ACC112 (cell line): Measurements from ENCODE around the gene C6orf132.

Experiments
- H2AFZ ChIP-seq: fragments of 200-600 bp; sonication (generic); one replicate; pipeline ENCODE4 v1.6.0; 2017; ENCODE audit warnings: antibody characterized with exemption, low read length; ENCODE audit not compliant: unreplicated experiment
- H3K27ac ChIP-seq: fragments of 200-600 bp; sonication (generic); 2 replicates; pipeline ENCODE4 v1.5.1; 2014; ENCODE audit warnings: low read depth, mild to moderate bottlenecking, antibody characterized with exemption, low read length, moderate library complexity
- H3K27me3 ChIP-seq: fragments of 200-600 bp; sonication (generic); 2 replicates; pipeline ENCODE4 v1.6.1; 2014; ENCODE audit warnings: mild to moderate bottlenecking, antibody characterized with exemption, low read length, moderate library complexity, mixed read lengths; ENCODE audit not compliant: insufficient read depth
- H3K36me3 ChIP-seq: fragments of 200-600 bp; sonication (generic); 2 replicates; pipeline ENCODE4 v1.6.1; 2016; ENCODE audit warnings: mild to moderate bottlenecking, antibody characterized with exemption, low read length, moderate library complexity, mixed read lengths; ENCODE audit not compliant: insufficient read depth
- H3K4me1 ChIP-seq: fragments of 200-600 bp; sonication (generic); one replicate; pipeline ENCODE4 v1.6.1; 2016; ENCODE audit warnings: low read length, mixed read lengths; ENCODE audit not compliant: insufficient read depth, unreplicated experiment, control insufficient read depth
- H3K4me3 ChIP-seq: fragments of 200-600 bp; sonication (generic); 2 replicates; pipeline ENCODE4 v1.5.1; 2014; ENCODE audit warnings: mild to moderate bottlenecking, low read depth, low read length
- H3K79me2 ChIP-seq: fragments of 200-600 bp; sonication (generic); one replicate; pipeline ENCODE4 v1.6.0; 2016; ENCODE audit warnings: low read length; ENCODE audit not compliant: control insufficient read depth, unreplicated experiment, insufficient read depth

The C6orf132 gene

GRCh38 chr6:42147138-42147562 lies 4.7 kb upstream of the C6orf132 start:
- no peaks in the 10 kb centered on the region for H3K36me3 ChIP-seq
- H3K27ac ChIP-seq, result no peak overlapping the region
- H2AFZ ChIP-seq, result no peak overlapping the region

DNA sequence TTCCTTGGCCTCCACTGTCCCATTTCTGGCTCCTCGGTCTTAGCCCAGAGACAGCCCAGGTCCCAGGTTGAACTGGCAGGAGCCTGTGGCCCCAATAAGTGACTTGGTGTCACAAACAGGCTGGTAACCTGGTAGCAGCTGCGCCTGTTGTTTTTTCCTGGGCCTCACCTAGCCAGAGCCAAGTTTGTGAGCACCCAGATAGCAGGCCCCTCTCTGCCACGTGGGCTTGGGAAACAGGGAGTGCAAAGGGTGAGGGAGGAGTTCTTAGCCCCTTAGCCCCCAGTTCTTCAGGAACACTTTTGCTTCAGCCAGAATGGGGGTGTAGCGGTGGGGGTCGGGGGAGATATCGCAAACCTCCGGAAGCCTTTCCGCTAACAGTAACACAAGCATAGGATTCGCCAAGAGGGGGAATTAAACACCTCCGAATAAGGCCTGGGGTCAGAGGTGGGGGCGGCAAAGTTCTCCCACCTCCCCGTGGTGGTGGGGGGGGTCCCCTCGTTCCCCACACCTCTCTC lies 760 bp downstream of the C6orf132 start:
- no peaks in the 10 kb centered on the region for H3K36me3 ChIP-seq
- peak overlapping the region; percentile 95 for H3K27ac ChIP-seq
- H3K79me2 ChIP-seq, result peaks cover 33% of the 10 kb centered on the region
- peaks cover 48% of the 10 kb centered on the region for H3K4me1 ChIP-seq
- peak overlapping the region; percentile 89 for H3K4me3 ChIP-seq
- H3K27me3 ChIP-seq, result no peaks in the 10 kb centered on the region
- H2AFZ ChIP-seq, result no peak overlapping the region

More at GRCh38 chr6:42147138-42147562, 4.7 kb upstream of the C6orf132 start:
- H3K4me3 ChIP-seq, result no peak overlapping the region
- H3K27me3 ChIP-seq, result no peaks in the 10 kb centered on the region
- H3K4me1 ChIP-seq, result peaks cover 7% of the 10 kb centered on the region
- H3K79me2 ChIP-seq, result no peaks in the 10 kb centered on the region

DNA sequence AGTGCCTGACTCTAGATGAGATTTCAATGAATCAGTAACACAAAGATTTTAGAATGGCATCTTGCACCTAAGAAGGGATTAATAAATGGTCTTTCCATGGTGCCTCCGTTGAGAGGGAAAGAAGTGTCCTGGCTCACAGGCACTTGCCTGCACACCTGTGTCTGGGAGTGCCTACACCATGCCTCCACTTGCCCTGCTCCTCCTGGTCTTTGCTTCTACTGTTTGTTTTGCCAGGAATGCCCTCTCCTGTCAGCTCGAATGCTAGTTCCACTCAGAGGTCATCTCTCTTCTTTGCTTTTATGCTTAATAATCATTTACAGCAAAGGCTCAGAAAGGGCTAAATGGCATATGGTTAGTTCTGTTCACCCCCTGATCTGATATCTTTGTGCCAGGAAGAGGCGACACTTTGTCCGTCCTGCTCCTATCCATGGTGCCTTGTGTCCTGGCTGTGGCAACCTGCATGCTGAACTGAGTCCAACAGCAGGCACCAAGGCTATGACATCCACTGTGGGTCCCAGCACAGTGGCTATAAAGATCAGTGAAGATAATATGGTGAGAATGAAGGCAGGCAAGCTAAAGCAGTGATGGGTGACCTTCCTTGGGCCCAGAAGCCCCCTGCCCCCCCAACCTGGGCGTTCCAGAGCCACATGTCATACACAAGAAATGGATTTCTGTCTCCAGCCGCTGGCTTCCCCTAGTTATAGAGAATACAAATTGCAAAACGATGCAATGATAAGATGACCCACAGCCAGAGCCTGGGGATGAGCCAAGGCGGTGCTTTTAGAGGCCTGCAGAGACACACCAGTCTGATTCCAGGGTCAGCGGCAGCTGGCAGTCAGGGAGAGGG lies 1.4 kb downstream of the C6orf132 start:
- H3K4me1 ChIP-seq, result peaks cover 55% of the 10 kb centered on the region
- H3K79me2 ChIP-seq, result peaks cover 39% of the 10 kb centered on the region

GRCh38 chr6:42140032-42140431 lies 2.4 kb downstream of the C6orf132 start:
- Histone ChIP-seq H3K27me3 (no peaks in the 10 kb centered on the region), H2AFZ (no peak overlapping the region), H3K4me3 (peak overlapping the region; percentile 89; the same call in 1 of the 2 replicates), H3K27ac (peak overlapping the region; percentile 18; the same call in 1 of the 2 replicates), H3K4me1 (peaks cover 55% of the 10 kb centered on the region), H3K36me3 (no peaks in the 10 kb centered on the region), H3K79me2 (peaks cover 41% of the 10 kb centered on the region)

More for the DNA sequence above, 1.4 kb downstream of the C6orf132 start:
- Histone ChIP-seq H3K4me3 (peak overlapping the region; percentile 89), H2AFZ (no peak overlapping the region), H3K27ac (peak overlapping the region; percentile 95), H3K27me3 (no peaks in the 10 kb centered on the region), H3K36me3 (no peaks in the 10 kb centered on the region)

GRCh38 chr6:42138630-42139619 lies 3.5 kb downstream of the C6orf132 start:
- Histone ChIP-seq H3K27ac (no peak overlapping the region; the same call in 1 of the 2 replicates), H3K4me3 (no peak overlapping the region), H3K79me2 (peaks cover 44% of the 10 kb centered on the region), H3K4me1 (peaks cover 55% of the 10 kb centered on the region), H3K27me3 (no peaks in the 10 kb centered on the region), H3K36me3 (no peaks in the 10 kb centered on the region), H2AFZ (no peak overlapping the region)

- Histone ChIP-seq H3K36me3 (no peaks in the 10 kb centered on the region), H3K79me2 (peaks cover 44% of the 10 kb centered on the region), H3K4me1 (peaks cover 49% of the 10 kb centered on the region), H3K4me3 (no peak overlapping the region), H3K27me3 (no peaks in the 10 kb centered on the region), H3K27ac (no peak overlapping the region), H2AFZ (no peak overlapping the region)
Observed at GRCh38 chr6:42138190-42138589, 4.2 kb downstream of the C6orf132 start.

DNA sequence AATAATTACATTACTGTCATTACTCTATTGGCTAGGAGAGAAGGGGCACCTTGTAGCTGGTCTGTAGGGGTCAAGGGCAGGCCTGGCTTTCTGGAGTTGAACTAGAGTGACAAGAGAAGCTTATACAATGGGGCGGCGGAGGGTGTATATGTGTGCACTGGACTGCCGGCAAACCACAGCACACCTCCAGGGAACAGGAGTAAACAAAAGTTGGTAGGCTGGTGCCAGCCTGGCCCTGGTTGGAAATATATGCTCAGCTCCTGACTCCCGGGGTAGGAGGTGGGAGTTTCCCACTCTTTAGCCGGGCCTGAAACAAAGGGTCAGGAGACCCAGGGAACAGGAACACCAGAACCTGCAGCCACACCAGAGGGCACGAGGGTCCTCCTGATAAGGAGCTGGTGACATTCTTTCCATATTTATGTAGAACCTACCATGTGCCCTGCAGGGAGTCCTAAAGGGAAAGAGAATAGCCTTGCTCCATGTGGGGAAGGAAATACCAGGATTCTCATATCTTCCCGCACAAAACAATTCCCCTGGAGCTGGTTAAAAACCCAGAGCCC lies 5.1 kb downstream of the C6orf132 start:
- peak overlapping the region; percentile 23; the same call in 1 of the 2 replicates for H3K4me3 ChIP-seq
- no peaks in the 10 kb centered on the region for H3K36me3 ChIP-seq
- peaks cover 48% of the 10 kb centered on the region for H3K4me1 ChIP-seq
- H2AFZ ChIP-seq, result no peak overlapping the region
- peaks cover 44% of the 10 kb centered on the region for H3K79me2 ChIP-seq
- peak overlapping the region; percentile 58 for H3K27ac ChIP-seq
- H3K27me3 ChIP-seq, result no peaks in the 10 kb centered on the region

DNA sequence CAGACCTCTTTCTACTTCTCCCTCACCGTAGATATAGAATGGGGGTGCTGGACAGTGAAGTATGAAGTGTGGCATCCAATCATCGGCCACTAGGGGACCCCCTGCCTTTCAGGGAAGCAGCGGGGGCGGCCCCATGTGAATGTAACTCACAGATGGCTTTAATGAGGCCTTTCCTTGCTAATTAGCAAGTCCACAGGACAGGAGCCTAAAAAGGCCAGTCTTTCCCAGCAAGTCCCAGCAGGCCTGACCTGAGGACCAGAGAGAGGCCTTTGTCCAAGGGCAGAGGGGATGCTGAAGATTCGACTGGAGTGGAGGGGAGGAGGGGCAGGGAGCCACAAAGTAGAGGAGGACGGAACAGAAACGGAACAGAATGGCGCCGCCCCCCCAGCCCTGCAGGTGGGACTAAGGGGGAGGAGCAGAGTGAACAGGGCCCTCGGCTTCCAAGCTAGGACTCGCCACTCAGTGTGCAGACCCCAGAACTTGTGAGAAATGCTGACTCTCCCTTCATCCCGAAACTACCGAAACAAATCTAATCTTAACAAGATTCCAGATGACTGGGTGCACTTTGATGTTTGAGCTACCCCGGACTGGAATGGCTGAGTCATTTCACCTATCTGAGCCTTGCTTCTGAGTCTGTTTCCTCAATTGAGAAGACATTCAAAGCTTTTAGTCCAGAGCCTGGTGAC lies 5.8 kb downstream of the C6orf132 start:
- peaks cover 41% of the 10 kb centered on the region for H3K79me2 ChIP-seq
- H3K36me3 ChIP-seq, result no peaks in the 10 kb centered on the region
- H3K27me3 ChIP-seq, result no peaks in the 10 kb centered on the region
- peak overlapping the region; percentile 23; the same call in 1 of the 2 replicates for H3K4me3 ChIP-seq
- H3K27ac ChIP-seq, result peak overlapping the region; percentile 58
- H3K4me1 ChIP-seq, result peaks cover 49% of the 10 kb centered on the region
- H2AFZ ChIP-seq, result no peak overlapping the region

DNA sequence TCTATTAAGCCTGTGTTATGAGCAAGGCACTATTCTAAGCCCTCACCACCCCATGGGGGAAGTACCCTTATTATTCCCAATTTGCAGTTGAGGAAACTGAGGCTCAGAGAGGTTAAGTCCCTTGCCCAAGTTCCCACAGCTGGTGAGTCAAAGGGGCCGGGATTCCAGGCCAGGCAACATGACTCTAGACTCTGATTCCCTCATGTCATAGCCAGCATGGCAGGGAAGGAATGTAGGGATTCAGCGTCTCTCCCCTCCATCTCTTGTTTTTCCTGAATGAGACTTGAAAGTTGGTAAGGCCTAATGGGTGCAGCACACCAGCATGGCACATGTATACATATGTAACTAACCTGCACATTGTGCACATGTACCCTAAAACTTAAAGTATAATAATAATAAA lies 6.7 kb downstream of the C6orf132 start:
- Histone ChIP-seq H3K27ac (no peak overlapping the region), H2AFZ (no peak overlapping the region), H3K4me1 (peaks cover 44% of the 10 kb centered on the region), H3K79me2 (peaks cover 33% of the 10 kb centered on the region), H3K4me3 (no peak overlapping the region), H3K27me3 (no peaks in the 10 kb centered on the region), H3K36me3 (no peaks in the 10 kb centered on the region)
